ENCODE data around the gene LIN37. TPM values are rescaled to one million over a fixed set of nuclear protein-coding genes. Genes with fewer than 3 reads are reported as not detected.

LIN37 gene
- total RNA-seq, 1 experiment from 2014 or later = 23.5 TPM

DNA sequence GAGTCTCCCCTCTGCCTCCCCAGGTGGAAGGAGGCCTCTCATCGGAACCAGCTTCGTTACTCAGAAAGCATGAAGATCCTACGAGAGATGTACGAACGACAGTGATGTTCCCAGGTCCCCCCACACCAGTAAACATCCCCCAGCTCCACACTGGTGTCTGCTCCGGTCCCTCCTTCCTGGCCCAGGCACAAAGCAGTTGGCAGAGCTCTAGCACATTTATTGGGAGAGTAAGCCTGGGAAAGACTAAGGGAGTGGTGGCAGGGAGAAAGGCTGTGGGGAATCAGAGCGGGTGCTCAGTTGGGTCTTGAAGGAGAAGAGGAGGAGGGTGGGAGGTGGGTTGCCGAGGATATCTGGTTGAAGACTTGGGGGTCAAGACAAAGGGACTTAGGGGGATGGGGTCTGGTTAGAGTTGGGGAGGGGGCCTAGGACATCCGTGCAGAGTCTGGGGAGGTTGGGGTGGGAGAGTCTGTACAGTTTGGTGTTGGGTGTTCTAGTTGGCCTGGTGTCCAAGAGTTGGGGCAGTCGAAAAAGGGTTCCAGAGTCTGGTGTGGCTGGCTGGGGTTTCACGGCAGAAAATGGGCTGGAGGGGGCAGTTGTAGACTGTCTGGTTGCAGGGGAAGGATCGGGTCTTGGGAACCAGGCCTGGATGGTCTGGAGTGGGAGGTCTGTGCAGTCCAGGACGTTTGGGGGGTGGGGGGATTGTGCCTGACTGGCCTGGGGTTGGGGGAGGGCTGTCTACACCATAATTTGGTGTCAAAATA lies 6.2 kb downstream of the LIN37 start:
- in situ Hi-C loops (cut with HindIII; ENCODE audit: low pct_unique_long_range_greater_than_20kb, low sequenced_read_pairs) (no loop called here), intact Hi-C loops (cut with micrococcal nuclease; ENCODE audit: unreplicated experiment) (no loop called here)
- peaks cover 17% of the 10 kb centered on the region for H3K4me1 ChIP-seq (ENCODE audit: control insufficient read depth, insufficient read depth, low read length)
- H3K4me3 ChIP-seq (ENCODE audit: low read depth in 2 of 2, low read length in 2 of 2) = no peak overlapping the region
- H3K27me3 ChIP-seq (ENCODE audit: control insufficient read depth, insufficient read depth, low read length) = no peaks in the 10 kb centered on the region
- POLR2A ChIA-PET = interaction anchor here (0.6 kb wide), 1 partner anchor 9 kb away, joined by 5 read pairs; the partner anchor contains the start of genes PSENEN and U2AF1L4
- H3K36me3 ChIP-seq (ENCODE audit: control insufficient read depth, insufficient read depth, low read length) = no peaks in the 10 kb centered on the region
- BruUV-seq (replicated peaks) = no TSS peak
- CTCF ChIA-PET = no interaction called here
- H3K27ac ChIP-seq (ENCODE audit: low read length) = no peak overlapping the region
- ATAC-seq = no peak
- H3K9me3 ChIP-seq (ENCODE audit: control insufficient read depth, insufficient read depth, low read depth, low read length) = no peaks in the 10 kb centered on the region
- TF ChIP-seq SIN3A (IDR thresholded peaks at IDR 0.05; ENCODE audit: borderline replicate concordance, insufficient read depth, low read depth, low read length) = no peak
- no peak for DNase-seq (ENCODE audit: low read depth, low spot score)

DNA sequence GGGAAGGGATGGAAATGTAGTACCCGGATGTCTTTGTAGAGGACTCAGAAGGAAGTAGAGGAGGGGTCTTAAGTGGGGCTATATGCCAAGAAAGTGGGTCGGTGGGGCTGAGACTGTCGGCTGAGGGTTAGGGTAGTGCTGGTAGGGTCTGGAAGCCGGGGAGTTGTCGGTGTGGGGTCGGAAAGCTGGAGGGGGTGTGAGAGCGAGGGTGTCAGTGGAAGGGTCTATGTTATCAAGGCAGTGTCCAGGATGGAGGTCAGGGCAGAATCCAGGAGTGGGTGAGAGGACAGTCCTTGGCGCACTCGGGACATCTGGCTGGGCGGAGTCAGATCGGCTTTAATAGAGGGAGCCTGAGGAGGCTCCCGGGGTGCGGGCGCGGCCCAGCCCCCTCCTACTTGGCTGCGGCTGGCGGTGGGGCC lies 6.8 kb downstream of the LIN37 start:
- Histone ChIP-seq H3K4me3 (ENCODE audit: low read depth in 2 of 2, low read length in 2 of 2) (no peak overlapping the region), H3K4me1 (ENCODE audit: control insufficient read depth, insufficient read depth, low read length) (peaks cover 16% of the 10 kb centered on the region), H3K9me3 (ENCODE audit: control insufficient read depth, insufficient read depth, low read depth, low read length) (no peaks in the 10 kb centered on the region), H3K27ac (ENCODE audit: low read length) (no peak overlapping the region), H3K27me3 (ENCODE audit: control insufficient read depth, insufficient read depth, low read length) (no peaks in the 10 kb centered on the region), H3K36me3 (ENCODE audit: control insufficient read depth, insufficient read depth, low read length) (no peaks in the 10 kb centered on the region)
- intact Hi-C loops (cut with micrococcal nuclease; ENCODE audit: unreplicated experiment) = no loop called here
- DNase-seq (ENCODE audit: low read depth, low spot score) (no peak), ATAC-seq (no peak)
- POLR2A ChIA-PET = no interaction called here
- in situ Hi-C loops (cut with HindIII; ENCODE audit: low pct_unique_long_range_greater_than_20kb, low sequenced_read_pairs) = no loop called here
- TF ChIP-seq, protein P1, sequence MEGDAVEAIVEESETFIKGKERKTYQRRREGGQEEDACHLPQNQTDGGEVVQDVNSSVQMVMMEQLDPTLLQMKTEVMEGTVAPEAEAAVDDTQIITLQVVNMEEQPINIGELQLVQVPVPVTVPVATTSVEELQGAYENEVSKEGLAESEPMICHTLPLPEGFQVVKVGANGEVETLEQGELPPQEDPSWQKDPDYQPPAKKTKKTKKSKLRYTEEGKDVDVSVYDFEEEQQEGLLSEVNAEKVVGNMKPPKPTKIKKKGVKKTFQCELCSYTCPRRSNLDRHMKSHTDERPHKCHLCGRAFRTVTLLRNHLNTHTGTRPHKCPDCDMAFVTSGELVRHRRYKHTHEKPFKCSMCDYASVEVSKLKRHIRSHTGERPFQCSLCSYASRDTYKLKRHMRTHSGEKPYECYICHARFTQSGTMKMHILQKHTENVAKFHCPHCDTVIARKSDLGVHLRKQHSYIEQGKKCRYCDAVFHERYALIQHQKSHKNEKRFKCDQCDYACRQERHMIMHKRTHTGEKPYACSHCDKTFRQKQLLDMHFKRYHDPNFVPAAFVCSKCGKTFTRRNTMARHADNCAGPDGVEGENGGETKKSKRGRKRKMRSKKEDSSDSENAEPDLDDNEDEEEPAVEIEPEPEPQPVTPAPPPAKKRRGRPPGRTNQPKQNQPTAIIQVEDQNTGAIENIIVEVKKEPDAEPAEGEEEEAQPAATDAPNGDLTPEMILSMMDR (IDR thresholded peaks at IDR 0.05) = no peak
- TF ChIP-seq SIN3A (IDR thresholded peaks at IDR 0.05; ENCODE audit: borderline replicate concordance, insufficient read depth, low read depth, low read length) = no peak
- TF ChIP-seq, protein P2, sequence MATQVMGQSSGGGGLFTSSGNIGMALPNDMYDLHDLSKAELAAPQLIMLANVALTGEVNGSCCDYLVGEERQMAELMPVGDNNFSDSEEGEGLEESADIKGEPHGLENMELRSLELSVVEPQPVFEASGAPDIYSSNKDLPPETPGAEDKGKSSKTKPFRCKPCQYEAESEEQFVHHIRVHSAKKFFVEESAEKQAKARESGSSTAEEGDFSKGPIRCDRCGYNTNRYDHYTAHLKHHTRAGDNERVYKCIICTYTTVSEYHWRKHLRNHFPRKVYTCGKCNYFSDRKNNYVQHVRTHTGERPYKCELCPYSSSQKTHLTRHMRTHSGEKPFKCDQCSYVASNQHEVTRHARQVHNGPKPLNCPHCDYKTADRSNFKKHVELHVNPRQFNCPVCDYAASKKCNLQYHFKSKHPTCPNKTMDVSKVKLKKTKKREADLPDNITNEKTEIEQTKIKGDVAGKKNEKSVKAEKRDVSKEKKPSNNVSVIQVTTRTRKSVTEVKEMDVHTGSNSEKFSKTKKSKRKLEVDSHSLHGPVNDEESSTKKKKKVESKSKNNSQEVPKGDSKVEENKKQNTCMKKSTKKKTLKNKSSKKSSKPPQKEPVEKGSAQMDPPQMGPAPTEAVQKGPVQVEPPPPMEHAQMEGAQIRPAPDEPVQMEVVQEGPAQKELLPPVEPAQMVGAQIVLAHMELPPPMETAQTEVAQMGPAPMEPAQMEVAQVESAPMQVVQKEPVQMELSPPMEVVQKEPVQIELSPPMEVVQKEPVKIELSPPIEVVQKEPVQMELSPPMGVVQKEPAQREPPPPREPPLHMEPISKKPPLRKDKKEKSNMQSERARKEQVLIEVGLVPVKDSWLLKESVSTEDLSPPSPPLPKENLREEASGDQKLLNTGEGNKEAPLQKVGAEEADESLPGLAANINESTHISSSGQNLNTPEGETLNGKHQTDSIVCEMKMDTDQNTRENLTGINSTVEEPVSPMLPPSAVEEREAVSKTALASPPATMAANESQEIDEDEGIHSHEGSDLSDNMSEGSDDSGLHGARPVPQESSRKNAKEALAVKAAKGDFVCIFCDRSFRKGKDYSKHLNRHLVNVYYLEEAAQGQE (IDR thresholded peaks at IDR 0.05; ENCODE audit: insufficient read depth in 1 of 2, low read depth in 2 of 2, low read length in 1 of 2) = no peak
- no TSS peak for BruUV-seq (replicated peaks)
- CTCF ChIA-PET = no interaction called here

DNA sequence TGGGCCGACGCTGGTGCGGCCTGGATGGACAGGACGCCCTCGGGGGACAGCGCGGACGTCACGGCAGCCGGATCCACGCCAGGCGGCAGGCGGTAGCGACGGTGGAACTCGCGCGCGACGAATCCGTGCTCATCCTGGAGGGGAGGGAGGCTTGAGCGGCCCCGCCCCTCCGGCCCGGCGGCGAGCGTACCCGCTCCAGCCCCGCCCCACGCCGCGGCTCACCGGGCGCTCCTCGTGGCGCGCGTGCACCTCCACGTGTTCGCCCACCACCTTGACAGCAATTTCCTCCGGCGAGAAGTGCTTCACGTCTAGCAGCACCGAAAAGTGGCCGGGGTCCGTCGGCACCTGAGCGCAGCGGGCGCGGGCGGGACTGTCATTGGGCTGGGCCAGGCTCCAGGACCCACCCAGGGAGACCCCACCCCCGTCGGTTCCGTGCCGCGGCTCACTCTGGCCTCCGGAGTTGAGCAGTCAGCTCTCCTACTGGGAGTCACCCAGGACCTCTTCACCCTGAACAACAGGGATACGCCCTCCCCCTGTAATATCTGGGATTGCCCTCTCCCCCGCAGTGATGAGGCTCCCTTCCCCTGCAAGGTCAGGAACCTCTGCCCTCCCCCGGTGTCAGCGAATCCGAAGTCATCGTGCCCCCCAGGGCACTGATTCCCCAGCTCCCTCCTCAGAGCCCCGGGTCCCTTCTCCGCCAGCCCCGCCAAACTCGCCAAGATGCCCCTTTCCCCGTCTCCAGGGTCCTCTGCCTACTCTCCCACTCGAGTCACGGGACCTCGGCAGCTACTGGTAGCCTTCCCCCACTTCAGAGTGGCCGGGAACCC lies 7.4 kb downstream of the LIN37 start:
- no peaks in the 10 kb centered on the region for H3K36me3 ChIP-seq (ENCODE audit: control insufficient read depth, insufficient read depth, low read length)
- no peak for ATAC-seq
- CTCF ChIA-PET = no interaction called here

More for the DNA sequence above, 7.4 kb downstream of the LIN37 start:
- no peak for DNase-seq (ENCODE audit: low read depth, low spot score)
- peaks cover 16% of the 10 kb centered on the region for H3K4me1 ChIP-seq (ENCODE audit: control insufficient read depth, insufficient read depth, low read length)
- intact Hi-C loops (cut with micrococcal nuclease; ENCODE audit: unreplicated experiment) (no loop called here), in situ Hi-C loops (cut with HindIII; ENCODE audit: low pct_unique_long_range_greater_than_20kb, low sequenced_read_pairs) (no loop called here)
- BruUV-seq (replicated peaks) = no TSS peak
- no peak overlapping the region for H3K4me3 ChIP-seq (ENCODE audit: low read depth in 2 of 2, low read length in 2 of 2)
- TF ChIP-seq POLR2AphosphoS5 (IDR thresholded peaks at IDR 0.05; ENCODE audit: low read depth, low read length) = no peak
- H3K27ac ChIP-seq (ENCODE audit: low read length) = no peak overlapping the region
- POLR2A ChIA-PET = no interaction called here
- H3K27me3 ChIP-seq (ENCODE audit: control insufficient read depth, insufficient read depth, low read length) = no peaks in the 10 kb centered on the region
- H3K9me3 ChIP-seq (ENCODE audit: control insufficient read depth, insufficient read depth, low read depth, low read length) = no peaks in the 10 kb centered on the region

All from Panc1 (cell line).